ENCODE measurements around the gene RIMS4.

GRCh38 chr20:44706301-44707017 is 103.9 kb downstream of the RIMS4 start:
- TF ChIP-seq, protein P1, sequence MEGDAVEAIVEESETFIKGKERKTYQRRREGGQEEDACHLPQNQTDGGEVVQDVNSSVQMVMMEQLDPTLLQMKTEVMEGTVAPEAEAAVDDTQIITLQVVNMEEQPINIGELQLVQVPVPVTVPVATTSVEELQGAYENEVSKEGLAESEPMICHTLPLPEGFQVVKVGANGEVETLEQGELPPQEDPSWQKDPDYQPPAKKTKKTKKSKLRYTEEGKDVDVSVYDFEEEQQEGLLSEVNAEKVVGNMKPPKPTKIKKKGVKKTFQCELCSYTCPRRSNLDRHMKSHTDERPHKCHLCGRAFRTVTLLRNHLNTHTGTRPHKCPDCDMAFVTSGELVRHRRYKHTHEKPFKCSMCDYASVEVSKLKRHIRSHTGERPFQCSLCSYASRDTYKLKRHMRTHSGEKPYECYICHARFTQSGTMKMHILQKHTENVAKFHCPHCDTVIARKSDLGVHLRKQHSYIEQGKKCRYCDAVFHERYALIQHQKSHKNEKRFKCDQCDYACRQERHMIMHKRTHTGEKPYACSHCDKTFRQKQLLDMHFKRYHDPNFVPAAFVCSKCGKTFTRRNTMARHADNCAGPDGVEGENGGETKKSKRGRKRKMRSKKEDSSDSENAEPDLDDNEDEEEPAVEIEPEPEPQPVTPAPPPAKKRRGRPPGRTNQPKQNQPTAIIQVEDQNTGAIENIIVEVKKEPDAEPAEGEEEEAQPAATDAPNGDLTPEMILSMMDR (IDR thresholded peaks at IDR 0.05): no peak
- TF ChIP-seq POLR2A (IDR thresholded peaks at IDR 0.05; ENCODE audit: low read depth) (no peak), EP300 (IDR thresholded peaks at IDR 0.05) (no peak), POLR2AphosphoS5 (IDR thresholded peaks at IDR 0.05) (peak; percentile 80 to 90)
